K562 (cell line): ENCODE measurements around the gene HPS5. TPM values are rescaled to one million over a fixed set of nuclear protein-coding genes. Genes with fewer than 3 reads are reported as not detected.
A peak's percentile ranks its signal among the peaks of the same experiment; 100 is the strongest.

Experiments used
- BCLAF1 ChIP-seq, 2 experiments: fragments of 450-650 bp in 1 of 2; IDR thresholded peaks; 2 replicates each; pipeline ENCODE4 v1.6.1; 2011 to 2017; ENCODE audit warnings: low read depth in 2 of 2, antibody characterized with exemption in 1 of 2, borderline replicate concordance in 1 of 2, low read length in 1 of 2, mild to moderate bottlenecking in 1 of 2, mixed read lengths in 1 of 2; ENCODE audit not compliant: control insufficient read depth in 1 of 2
- CBX3 ChIP-seq, 2 experiments: IDR thresholded peaks; 1 replicate in 1 of 2; 2 replicates in 1 of 2; pipeline ENCODE4 v1.6.1; 2012; ENCODE audit warnings: inconsistent platforms in 2 of 2, low read length in 2 of 2, borderline replicate concordance in 1 of 2, control low read depth in 1 of 2
- ELF1 ChIP-seq: fragments of 200-800 bp; sonication (Bioruptor generic); IDR thresholded peaks from 2 replicates; pipeline ENCODE4 v1.6.1; 2016; ENCODE audit warnings: missing genetic modification characterization, missing compliant biosample characterization
- FUS ChIP-seq: fragments of 200-400 bp; formaldehyde crosslinking; optimal IDR thresholded peaks from 2 replicates; pipeline ENCODE3; 2017; ENCODE audit warnings: low read depth, low read length
- KLF1 ChIP-seq: fragments of 450-650 bp; IDR thresholded peaks from 2 replicates; pipeline ENCODE4 v1.6.1; 2016; ENCODE audit warnings: missing genetic modification characterization, missing compliant biosample characterization
- MCM5 ChIP-seq: fragments of 450-650 bp; IDR thresholded peaks from 2 replicates; pipeline ENCODE4 v1.6.1; 2016; ENCODE audit warnings: low read depth
- NR2C1 ChIP-seq, 2 experiments: fragments of 450-650 bp; IDR thresholded peaks; 2 replicates each; pipeline ENCODE4 v1.6.1; 2017; ENCODE audit warnings: mild to moderate bottlenecking in 2 of 2, antibody characterized with exemption in 1 of 2, inconsistent platforms in 1 of 2, missing compliant biosample characterization in 1 of 2, missing genetic modification characterization in 1 of 2
- NUFIP1 ChIP-seq: fragments of 450-650 bp; IDR thresholded peaks from 2 replicates; pipeline ENCODE4 v1.6.1; 2018; ENCODE audit not compliant: partially characterized antibody
- PBX2 ChIP-seq, 2 experiments: IDR thresholded peaks in 1 of 2; conservative IDR thresholded peaks in 1 of 2; 2 replicates each; pipeline ENCODE4 v1.6.1; 2016; ENCODE audit warnings: low read depth in 2 of 2, mild to moderate bottlenecking in 1 of 2, missing compliant biosample characterization in 1 of 2, missing genetic modification characterization in 1 of 2, moderate library complexity in 1 of 2
- PRPF4 ChIP-seq: fragments of 200-400 bp; formaldehyde crosslinking; IDR thresholded peaks from one replicate; pipeline ENCODE4 v1.6.1; 2017; ENCODE audit warnings: low read length, low read depth, mild to moderate bottlenecking; ENCODE audit not compliant: insufficient read depth, poor library complexity, severe bottlenecking
- SNIP1 ChIP-seq: fragments of 450-650 bp; IDR thresholded peaks from 2 replicates; pipeline ENCODE4 v1.7.1; 2017; ENCODE audit warnings: low read depth, mild to moderate bottlenecking
- TAF9B ChIP-seq: fragments of 450-650 bp; IDR thresholded peaks from 2 replicates; pipeline ENCODE4 v1.6.1; 2018; ENCODE audit warnings: mild to moderate bottlenecking; ENCODE audit not compliant: partially characterized antibody
- TRIM25 ChIP-seq: fragments of 450-650 bp; IDR thresholded peaks from 2 replicates; pipeline ENCODE4 v1.7.0; 2016; ENCODE audit warnings: borderline replicate concordance
- ZFP36 ChIP-seq: fragments of 150-350 bp; IDR thresholded peaks from 2 replicates; pipeline ENCODE4 v1.6.1; 2018; ENCODE audit warnings: low read length, low read depth; ENCODE audit not compliant: partially characterized antibody
- ZNF311 ChIP-seq: fragments of 250-450 bp; sonication (Bioruptor Pico); IDR thresholded peaks from 2 replicates; pipeline ENCODE4 v1.4.0; 2020; ENCODE audit warnings: mild to moderate bottlenecking, moderate library complexity
- ZNF384 ChIP-seq: IDR thresholded peaks from 2 replicates; pipeline ENCODE4 v1.6.1; 2012; ENCODE audit warnings: low read depth, low read length, improper control_type of control experiment
- ZNF551 ChIP-seq: fragments of 250-450 bp; sonication (Bioruptor Pico); IDR thresholded peaks from 2 replicates; pipeline ENCODE4 v1.5.0; 2021; ENCODE audit warnings: mild to moderate bottlenecking, moderate library complexity
- polyA plus RNA-seq, 8 experiments: library from polyadenylated mRNA; depleted of rRNA in 4 of 8; stranded (reverse) in 5 of 8; unstranded in 3 of 8; fragments of >200 nt; fragmentation: Nextera tagmentation in 2 of 8; fragmentation: Illumina TruSeq in 1 of 8; extraction: Ambion mirVana in 2 of 8; extraction: Trizol in 1 of 8; gene quantifications; 2 replicates each; pipeline versions ENCODE4 v1.2.1 to v1.2.3, GENCODE V29; 2011 to 2014; ENCODE audit warnings: inconsistent platforms in 1 of 8, missing spikeins in 1 of 8
- total RNA-seq, 7 experiments: library from RNA; depleted of rRNA in 6 of 7; stranded (reverse); fragments of >200 nt in 6 of 7; fragmentation: Illumina TruSeq in 2 of 7; extraction: Trizol in 2 of 7; gene quantifications; 2 replicates each; pipeline versions ENCODE4 v1.2.1 to v1.2.3, GENCODE V29; 2011 to 2021; ENCODE audit warnings: low replicate concordance in 1 of 7

The HPS5 gene
- total and polyA plus RNA-seq, 9 of the 15 experiments (the other 6 are each of a cell fraction or from before 2014, with no cell fraction given) = 12.2 to 28.1 (median 16.8) TPM

GRCh38 chr11:18329196-18329870 lies 7.4 kb upstream of the HPS5 start (continued):
- no peak for TF ChIP-seq ZNF311 (CRISPR knock-in tag)
- no peak for TF ChIP-seq TRIM25
- no peak for TF ChIP-seq SNIP1
- no peak for TF ChIP-seq KLF1 (tag)
- TF ChIP-seq TAF9B = no peak
- TF ChIP-seq BCLAF1 (IDR thresholded peaks at IDR 0.05; ENCODE audit: borderline replicate concordance in 1 of 2, control insufficient read depth in 1 of 2, low read depth in 2 of 2, low read length in 1 of 2) = no peak
- TF ChIP-seq ZNF384 = no peak
- TF ChIP-seq MCM5 = no peak
- no peak for TF ChIP-seq CBX3 (IDR thresholded peaks at IDR 0.05; ENCODE audit: borderline replicate concordance in 1 of 2, low read length in 2 of 2)
- TF ChIP-seq PRPF4 = no peak
- TF ChIP-seq NR2C1 (IDR thresholded peaks at IDR 0.05) = no peak
- TF ChIP-seq NR2C1 (tag; IDR thresholded peaks at IDR 0.05) = no peak
- TF ChIP-seq NUFIP1 = no peak
- TF ChIP-seq PBX2 (CRISPR knock-in tag; IDR thresholded peaks at IDR 0.05; ENCODE audit: low read depth) = no peak
- TF ChIP-seq PBX2 (tag; conservative IDR thresholded peaks at IDR 0.05; ENCODE audit: low read depth) = peak; percentile 86
- TF ChIP-seq FUS = no peak
- TF ChIP-seq ZFP36 = no peak
- TF ChIP-seq ZNF551 (CRISPR knock-in tag) = no peak
- peak; percentile 24; the same call in 1 of the 2 replicates for TF ChIP-seq ELF1 (tag)
